Measurements from ENCODE around the gene LRMDA. TPM values are rescaled to one million over a fixed set of nuclear protein-coding genes. Genes with fewer than 3 reads are reported as not detected.

The LRMDA gene
- total and polyA plus RNA-seq, 2 donors (not counting 1 experiment from before 2014, with no cell fraction given) = 0.12 TPM; not detected in 1

- POLR2A ChIA-PET = no interaction called here
- Mint-ChIP-seq H3K27ac (no peak overlapping the region), H3K27me3 (peaks cover 3% of the 10 kb centered on the region), H3K9me3 (ENCODE audit: insufficient read depth) (no peaks in the 10 kb centered on the region), H3K4me1 (no peaks in the 10 kb centered on the region), H3K4me3 (no peak overlapping the region)
- CTCF ChIA-PET = no interaction called here
- Histone ChIP-seq H3K4me3 (ENCODE audit: control extremely low read depth in 1 of 5, extremely low read depth in 1 of 5, insufficient read depth in 1 of 5, low read depth in 2 of 5, low read length in 4 of 5) (no peak overlapping the region), H2AFZ (ENCODE audit: insufficient read depth, low read depth, low read length, poor library complexity, severe bottlenecking) (no peak overlapping the region), H3K9me3 (ENCODE audit: control extremely low read depth in 1 of 3, control insufficient read depth in 2 of 3, insufficient read depth in 1 of 3, low read length in 2 of 3) (peaks cover 0 to 6% (median 0%) of the 10 kb centered on the region in 3 donors), H3K27ac (ENCODE audit: low read length in 2 of 2) (no peak overlapping the region), H3K9ac (ENCODE audit: low read length) (no peak overlapping the region), H3K4me2 (replicated peaks; ENCODE audit: low read depth, low read length, poor library complexity, severe bottlenecking) (no peak overlapping the region), H3K79me2 (ENCODE audit: control insufficient read depth, insufficient read depth, low read length) (no peaks in the 10 kb centered on the region), H3K4me1 (ENCODE audit: control insufficient read depth in 2 of 2, insufficient read depth in 2 of 2, low read length in 2 of 2) (no peaks in the 10 kb centered on the region), H3K27me3 (replicated peaks in 1 of 4; ENCODE audit: control extremely low read depth in 1 of 4, control insufficient read depth in 3 of 4, insufficient read depth in 4 of 4, low read length in 3 of 4) (no peaks in the 10 kb centered on the region), H3K36me3 (replicated peaks in 1 of 2; ENCODE audit: control extremely low read depth in 1 of 2, control insufficient read depth in 1 of 2, extremely low read depth in 1 of 2, insufficient read depth in 2 of 2, low read length in 1 of 2) (no peaks in the 10 kb centered on the region), H4K20me1 (ENCODE audit: control insufficient read depth, insufficient read depth, low read length, poor library complexity, severe bottlenecking) (no peaks in the 10 kb centered on the region)
- TF ChIP-seq EZH2 (IDR thresholded peaks at IDR 0.05; ENCODE audit: borderline replicate concordance, insufficient read depth, low read depth, low read length, poor library complexity, severe bottlenecking) = no peak
- TF ChIP-seq, protein P1, sequence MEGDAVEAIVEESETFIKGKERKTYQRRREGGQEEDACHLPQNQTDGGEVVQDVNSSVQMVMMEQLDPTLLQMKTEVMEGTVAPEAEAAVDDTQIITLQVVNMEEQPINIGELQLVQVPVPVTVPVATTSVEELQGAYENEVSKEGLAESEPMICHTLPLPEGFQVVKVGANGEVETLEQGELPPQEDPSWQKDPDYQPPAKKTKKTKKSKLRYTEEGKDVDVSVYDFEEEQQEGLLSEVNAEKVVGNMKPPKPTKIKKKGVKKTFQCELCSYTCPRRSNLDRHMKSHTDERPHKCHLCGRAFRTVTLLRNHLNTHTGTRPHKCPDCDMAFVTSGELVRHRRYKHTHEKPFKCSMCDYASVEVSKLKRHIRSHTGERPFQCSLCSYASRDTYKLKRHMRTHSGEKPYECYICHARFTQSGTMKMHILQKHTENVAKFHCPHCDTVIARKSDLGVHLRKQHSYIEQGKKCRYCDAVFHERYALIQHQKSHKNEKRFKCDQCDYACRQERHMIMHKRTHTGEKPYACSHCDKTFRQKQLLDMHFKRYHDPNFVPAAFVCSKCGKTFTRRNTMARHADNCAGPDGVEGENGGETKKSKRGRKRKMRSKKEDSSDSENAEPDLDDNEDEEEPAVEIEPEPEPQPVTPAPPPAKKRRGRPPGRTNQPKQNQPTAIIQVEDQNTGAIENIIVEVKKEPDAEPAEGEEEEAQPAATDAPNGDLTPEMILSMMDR (IDR thresholded peaks at IDR 0.05) = no peak
- WGBS (ENCODE audit: insufficient coverage) = 50% methylated on average over 2 of the region's 3 CpGs
- intact Hi-C loops (cut with micrococcal nuclease) = no loop called here
- DNase-seq = no peak
- ATAC-seq (ENCODE audit: low read depth) = no peak
Measured at GRCh38 chr10:76082232-76082631, 650.8 kb downstream of the LRMDA start.

- Histone ChIP-seq H3K36me3 (replicated peaks in 1 of 2; ENCODE audit: control extremely low read depth in 1 of 2, control insufficient read depth in 1 of 2, extremely low read depth in 1 of 2, insufficient read depth in 2 of 2, low read length in 1 of 2) (no peaks in the 10 kb centered on the region), H3K27ac (ENCODE audit: low read length in 2 of 2) (no peak overlapping the region), H2AFZ (ENCODE audit: insufficient read depth, low read depth, low read length, poor library complexity, severe bottlenecking) (no peak overlapping the region), H3K79me2 (ENCODE audit: control insufficient read depth, insufficient read depth, low read length) (no peaks in the 10 kb centered on the region), H4K20me1 (ENCODE audit: control insufficient read depth, insufficient read depth, low read length, poor library complexity, severe bottlenecking) (no peaks in the 10 kb centered on the region), H3K4me1 (ENCODE audit: control insufficient read depth in 2 of 2, insufficient read depth in 2 of 2, low read length in 2 of 2) (no peaks in the 10 kb centered on the region), H3K9me3 (ENCODE audit: control extremely low read depth in 1 of 3, control insufficient read depth in 2 of 3, insufficient read depth in 1 of 3, low read length in 2 of 3) (peaks cover 0 to 6% (median 0%) of the 10 kb centered on the region in 3 donors), H3K27me3 (replicated peaks in 1 of 4; ENCODE audit: control extremely low read depth in 1 of 4, control insufficient read depth in 3 of 4, insufficient read depth in 4 of 4, low read length in 3 of 4) (no peaks in the 10 kb centered on the region), H3K9ac (ENCODE audit: low read length) (no peak overlapping the region), H3K4me2 (replicated peaks; ENCODE audit: low read depth, low read length, poor library complexity, severe bottlenecking) (no peak overlapping the region), H3K4me3 (ENCODE audit: control extremely low read depth in 1 of 5, extremely low read depth in 1 of 5, insufficient read depth in 1 of 5, low read depth in 2 of 5, low read length in 4 of 5) (no peak overlapping the region)
- intact Hi-C loops (cut with micrococcal nuclease) = no loop called here
- H3K4me3 Mint-ChIP-seq = no peak overlapping the region
- TF ChIP-seq EZH2 (IDR thresholded peaks at IDR 0.05; ENCODE audit: borderline replicate concordance, insufficient read depth, low read depth, low read length, poor library complexity, severe bottlenecking) = no peak
- TF ChIP-seq, protein P1 (IDR thresholded peaks at IDR 0.05) = no peak
- H3K9me3 Mint-ChIP-seq (ENCODE audit: insufficient read depth) = no peaks in the 10 kb centered on the region
- H3K4me1 Mint-ChIP-seq = no peaks in the 10 kb centered on the region
- CTCF ChIA-PET = no interaction called here
- WGBS (ENCODE audit: insufficient coverage) = 86% methylated on average over 1 of the region's 1 CpG
- DNase-seq = no peak
- ATAC-seq (ENCODE audit: low read depth) = no peak
- H3K27ac Mint-ChIP-seq = no peak overlapping the region
- POLR2A ChIA-PET = no interaction called here
- H3K27me3 Mint-ChIP-seq = peaks cover 3% of the 10 kb centered on the region
Measured at GRCh38 chr10:76082956-76083355, 651.5 kb downstream of the LRMDA start.
